ENCODE measurements around the gene NPAS3.

NPAS3 gene

GRCh38 chr14:33814010-33814409 lies 875.3 kb downstream of the NPAS3 start:
- DNase-seq: no peak

GRCh38 chr14:33833706-33834465 lies 895.2 kb downstream of the NPAS3 start:
- DNase-seq: no peak

GRCh38 chr14:33834466-33835260 lies 896.0 kb downstream of the NPAS3 start:
- DNase-seq: no peak

GRCh38 chr14:33835261-33835655 lies 896.6 kb downstream of the NPAS3 start:
- DNase-seq: no peak

GRCh38 chr14:33835677-33836076 lies 897.0 kb downstream of the NPAS3 start:
- no peak for DNase-seq

- DNase-seq: no peak
These were observed 897.7 kb downstream of the NPAS3 start for GRCh38 chr14:33836203-33836899.

- no peak for DNase-seq
These were observed 898.4 kb downstream of the NPAS3 start for GRCh38 chr14:33836900-33837577.

- no peak for DNase-seq
These were observed 899.4 kb downstream of the NPAS3 start for GRCh38 chr14:33837943-33838683.

- peak in 2 of 4 experiments; percentile 13 to 14 for DNase-seq
These were observed 900.8 kb downstream of the NPAS3 start for GRCh38 chr14:33839193-33840076.

GRCh38 chr14:33840797-33841196 lies 902.1 kb downstream of the NPAS3 start:
- DNase-seq: no peak

- DNase-seq: no peak
These were observed 903.6 kb downstream of the NPAS3 start for GRCh38 chr14:33842299-33842698.

GRCh38 chr14:33844118-33844517 lies 905.4 kb downstream of the NPAS3 start:
- no peak for DNase-seq

GRCh38 chr14:33846100-33846824 lies 907.6 kb downstream of the NPAS3 start:
- DNase-seq: no peak

GRCh38 chr14:33847066-33847465 lies 908.4 kb downstream of the NPAS3 start:
- DNase-seq: no peak

- DNase-seq: no peak
These were observed 909.3 kb downstream of the NPAS3 start for GRCh38 chr14:33848009-33848408.

GRCh38 chr14:33848706-33849454 lies 910.2 kb downstream of the NPAS3 start:
- no peak for DNase-seq

GRCh38 chr14:33849455-33849801 lies 910.7 kb downstream of the NPAS3 start:
- no peak for DNase-seq

- DNase-seq: no peak
These were observed 912.1 kb downstream of the NPAS3 start for GRCh38 chr14:33850826-33851225.

- no peak for DNase-seq
These were observed 912.7 kb downstream of the NPAS3 start for GRCh38 chr14:33851366-33851765.

- no peak for DNase-seq
These were observed 913.3 kb downstream of the NPAS3 start for GRCh38 chr14:33851931-33852330.

All from activated naive CD4-positive, alpha-beta T cell (primary cell).